OCI-LY7 (cell line): ENCODE results near the gene HVCN1.

Source experiments
- CTCF ChIP-seq: fragments of 200-600 bp; sonication (generic); conservative IDR thresholded peaks from 2 replicates; pipeline ENCODE4 v1.5.1; 2014; ENCODE audit warnings: mild to moderate bottlenecking, antibody characterized with exemption, low read length, moderate library complexity, mixed read lengths
- EZH2phosphoT487 ChIP-seq: fragments of 200-600 bp; sonication (generic); IDR thresholded peaks from 2 replicates; pipeline ENCODE4 v1.6.1; 2018; ENCODE audit warnings: low read depth, borderline replicate concordance, mild to moderate bottlenecking, mixed run types, antibody characterized with exemption, low read length, moderate library complexity, mixed read lengths

DNA sequence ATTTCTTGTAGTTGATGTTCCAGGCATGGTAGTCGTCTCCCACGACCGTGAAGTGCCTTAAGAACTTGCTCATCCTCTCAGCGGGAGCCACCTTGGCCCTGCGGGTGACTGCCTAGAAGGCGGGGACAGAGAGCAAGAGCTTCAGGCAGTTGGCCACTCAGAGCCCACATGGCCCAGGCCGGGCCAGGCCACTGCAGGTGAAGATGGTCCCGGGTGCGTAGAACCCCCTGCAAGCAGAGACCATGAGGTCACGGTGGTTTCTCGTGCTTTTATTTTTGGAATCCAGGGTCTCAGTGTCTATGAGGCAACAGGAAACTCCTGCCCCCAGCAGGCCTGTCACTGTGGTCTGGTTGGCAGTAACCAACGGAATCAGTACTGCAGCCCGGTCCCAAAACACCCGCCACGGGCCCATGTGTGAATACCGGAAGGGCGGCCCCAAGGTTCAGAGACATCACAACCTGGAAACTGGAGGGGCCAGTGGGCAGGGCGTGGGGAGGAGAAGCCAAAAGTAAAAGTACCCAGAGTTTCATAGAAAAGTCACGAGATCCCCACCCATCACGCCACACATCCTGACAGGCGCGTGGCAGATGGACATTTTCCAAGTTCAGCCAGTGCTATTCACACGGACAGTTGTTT is 27.5 kb downstream of the HVCN1 start:
- no peak for TF ChIP-seq CTCF
- no peak for TF ChIP-seq EZH2phosphoT487
